ENCODE measurements around the gene PKD2L2. TPM values are rescaled to one million over a fixed set of nuclear protein-coding genes. Genes with fewer than 3 reads are reported as not detected.

PKD2L2 gene
- total and polyA plus RNA-seq, 9 of the 15 experiments (the other 6 are each of a cell fraction or from before 2014, with no cell fraction given), result 0.08 to 0.25 (median 0.11) TPM; not detected in 5

DNA sequence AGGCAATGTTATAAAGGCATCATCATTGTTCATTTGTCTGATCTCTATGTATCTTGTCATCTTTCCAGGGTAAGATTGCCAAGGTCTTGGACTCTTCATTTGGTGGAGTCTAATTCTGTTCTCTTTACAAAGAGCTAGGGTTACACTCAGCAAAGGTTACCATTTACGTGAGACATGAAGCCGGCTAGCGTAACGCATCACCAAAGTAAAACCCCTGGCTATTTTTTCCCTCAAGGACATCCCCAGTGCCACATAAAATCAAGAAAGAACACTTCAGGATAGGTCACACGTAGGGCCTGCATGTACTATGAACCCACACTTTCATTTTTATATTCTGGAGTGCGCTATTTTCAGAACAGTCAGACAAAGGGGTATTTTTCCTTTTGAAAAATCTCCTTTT lies 41.6 kb upstream of the PKD2L2 start:
- no peaks in the 10 kb centered on the region for H4K20me1 ChIP-seq (replicated peaks; ENCODE audit: control insufficient read depth, insufficient read depth, low read length)
- H3K36me3 ChIP-seq (ENCODE audit: control insufficient read depth, insufficient read depth, low read length), result no peaks in the 10 kb centered on the region
- in situ Hi-C loops (cut with MboI), result no loop called here
- no peaks in the 10 kb centered on the region for H3K79me2 ChIP-seq (ENCODE audit: control insufficient read depth, insufficient read depth, low read length)
- no peaks in the 10 kb centered on the region for H3K27me3 ChIP-seq (ENCODE audit: control insufficient read depth in 2 of 2, insufficient read depth in 2 of 2, low read length in 2 of 2)
- POLR2A ChIA-PET, result interaction anchor here (0.6 kb wide), 1 partner anchor 221 kb away, joined by 3 read pairs; no protein-coding TSS in a partner anchor
- CTCF ChIA-PET (ENCODE audit: low intra/inter-chr PET ratio), result no interaction called here
- no TSS peak for BruUV-seq (replicated peaks)
- ATAC-seq (no peak), FAIRE-seq (no peak), DNase-seq (ENCODE audit: extremely low read depth in 1 of 4, low spot score in 3 of 4) (no peak)
- H3K27ac ChIP-seq (ENCODE audit: extremely low read depth, low read depth, low read length), result no peak overlapping the region
- intact Hi-C loops (cut with micrococcal nuclease), result no loop called here
- no peak overlapping the region for H3K9ac ChIP-seq (ENCODE audit: insufficient read depth in 1 of 2, low read depth in 2 of 2, low read length in 2 of 2)
- no peak overlapping the region for H3K4me3 ChIP-seq
- no peaks in the 10 kb centered on the region for H3K9me1 ChIP-seq (ENCODE audit: control insufficient read depth, insufficient read depth, low read length)
- WGBS (ENCODE audit: insufficient coverage, low coverage, missing lambda C conversion rate), result 12% methylated on average over 6 of the region's 6 CpGs
- H3K9me3 ChIP-seq (replicated peaks; ENCODE audit: control insufficient read depth, insufficient read depth, low read depth, low read length), result no peaks in the 10 kb centered on the region
- H2AFZ ChIP-seq (ENCODE audit: low read depth, low read length), result no peak overlapping the region
- no peaks in the 10 kb centered on the region for H3K4me1 ChIP-seq (replicated peaks in 1 of 2; ENCODE audit: control insufficient read depth in 2 of 2, insufficient read depth in 2 of 2, low read length in 2 of 2)
- no peak overlapping the region for H3K4me2 ChIP-seq (ENCODE audit: insufficient read depth, low read length)
- TF ChIP-seq, protein P1, sequence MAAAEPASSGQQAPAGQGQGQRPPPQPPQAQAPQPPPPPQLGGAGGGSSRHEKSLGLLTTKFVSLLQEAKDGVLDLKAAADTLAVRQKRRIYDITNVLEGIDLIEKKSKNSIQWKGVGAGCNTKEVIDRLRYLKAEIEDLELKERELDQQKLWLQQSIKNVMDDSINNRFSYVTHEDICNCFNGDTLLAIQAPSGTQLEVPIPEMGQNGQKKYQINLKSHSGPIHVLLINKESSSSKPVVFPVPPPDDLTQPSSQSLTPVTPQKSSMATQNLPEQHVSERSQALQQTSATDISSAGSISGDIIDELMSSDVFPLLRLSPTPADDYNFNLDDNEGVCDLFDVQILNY (CRISPR knock-in tag; IDR thresholded peaks at IDR 0.05), result no peak
- TF ChIP-seq ZNF780A (CRISPR knock-in tag; IDR thresholded peaks at IDR 0.05) (no peak), KAT8 (IDR thresholded peaks at IDR 0.05; ENCODE audit: low read depth) (no peak), POLR2AphosphoS5 (IDR thresholded peaks at IDR 0.05; ENCODE audit: control insufficient read depth, insufficient read depth, low read depth, low read length) (no peak)
- TF ChIP-seq, protein P2, sequence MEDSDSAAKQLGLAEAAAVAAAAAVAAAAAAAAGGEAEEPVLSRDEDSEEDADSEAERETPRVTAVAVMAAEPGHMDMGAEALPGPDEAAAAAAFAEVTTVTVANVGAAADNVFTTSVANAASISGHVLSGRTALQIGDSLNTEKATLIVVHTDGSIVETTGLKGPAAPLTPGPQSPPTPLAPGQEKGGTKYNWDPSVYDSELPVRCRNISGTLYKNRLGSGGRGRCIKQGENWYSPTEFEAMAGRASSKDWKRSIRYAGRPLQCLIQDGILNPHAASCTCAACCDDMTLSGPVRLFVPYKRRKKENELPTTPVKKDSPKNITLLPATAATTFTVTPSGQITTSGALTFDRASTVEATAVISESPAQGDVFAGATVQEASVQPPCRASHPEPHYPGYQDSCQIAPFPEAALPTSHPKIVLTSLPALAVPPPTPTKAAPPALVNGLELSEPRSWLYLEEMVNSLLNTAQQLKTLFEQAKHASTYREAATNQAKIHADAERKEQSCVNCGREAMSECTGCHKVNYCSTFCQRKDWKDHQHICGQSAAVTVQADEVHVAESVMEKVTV (CRISPR knock-in tag; IDR thresholded peaks at IDR 0.05), result no peak
- TF ChIP-seq, protein P3, sequence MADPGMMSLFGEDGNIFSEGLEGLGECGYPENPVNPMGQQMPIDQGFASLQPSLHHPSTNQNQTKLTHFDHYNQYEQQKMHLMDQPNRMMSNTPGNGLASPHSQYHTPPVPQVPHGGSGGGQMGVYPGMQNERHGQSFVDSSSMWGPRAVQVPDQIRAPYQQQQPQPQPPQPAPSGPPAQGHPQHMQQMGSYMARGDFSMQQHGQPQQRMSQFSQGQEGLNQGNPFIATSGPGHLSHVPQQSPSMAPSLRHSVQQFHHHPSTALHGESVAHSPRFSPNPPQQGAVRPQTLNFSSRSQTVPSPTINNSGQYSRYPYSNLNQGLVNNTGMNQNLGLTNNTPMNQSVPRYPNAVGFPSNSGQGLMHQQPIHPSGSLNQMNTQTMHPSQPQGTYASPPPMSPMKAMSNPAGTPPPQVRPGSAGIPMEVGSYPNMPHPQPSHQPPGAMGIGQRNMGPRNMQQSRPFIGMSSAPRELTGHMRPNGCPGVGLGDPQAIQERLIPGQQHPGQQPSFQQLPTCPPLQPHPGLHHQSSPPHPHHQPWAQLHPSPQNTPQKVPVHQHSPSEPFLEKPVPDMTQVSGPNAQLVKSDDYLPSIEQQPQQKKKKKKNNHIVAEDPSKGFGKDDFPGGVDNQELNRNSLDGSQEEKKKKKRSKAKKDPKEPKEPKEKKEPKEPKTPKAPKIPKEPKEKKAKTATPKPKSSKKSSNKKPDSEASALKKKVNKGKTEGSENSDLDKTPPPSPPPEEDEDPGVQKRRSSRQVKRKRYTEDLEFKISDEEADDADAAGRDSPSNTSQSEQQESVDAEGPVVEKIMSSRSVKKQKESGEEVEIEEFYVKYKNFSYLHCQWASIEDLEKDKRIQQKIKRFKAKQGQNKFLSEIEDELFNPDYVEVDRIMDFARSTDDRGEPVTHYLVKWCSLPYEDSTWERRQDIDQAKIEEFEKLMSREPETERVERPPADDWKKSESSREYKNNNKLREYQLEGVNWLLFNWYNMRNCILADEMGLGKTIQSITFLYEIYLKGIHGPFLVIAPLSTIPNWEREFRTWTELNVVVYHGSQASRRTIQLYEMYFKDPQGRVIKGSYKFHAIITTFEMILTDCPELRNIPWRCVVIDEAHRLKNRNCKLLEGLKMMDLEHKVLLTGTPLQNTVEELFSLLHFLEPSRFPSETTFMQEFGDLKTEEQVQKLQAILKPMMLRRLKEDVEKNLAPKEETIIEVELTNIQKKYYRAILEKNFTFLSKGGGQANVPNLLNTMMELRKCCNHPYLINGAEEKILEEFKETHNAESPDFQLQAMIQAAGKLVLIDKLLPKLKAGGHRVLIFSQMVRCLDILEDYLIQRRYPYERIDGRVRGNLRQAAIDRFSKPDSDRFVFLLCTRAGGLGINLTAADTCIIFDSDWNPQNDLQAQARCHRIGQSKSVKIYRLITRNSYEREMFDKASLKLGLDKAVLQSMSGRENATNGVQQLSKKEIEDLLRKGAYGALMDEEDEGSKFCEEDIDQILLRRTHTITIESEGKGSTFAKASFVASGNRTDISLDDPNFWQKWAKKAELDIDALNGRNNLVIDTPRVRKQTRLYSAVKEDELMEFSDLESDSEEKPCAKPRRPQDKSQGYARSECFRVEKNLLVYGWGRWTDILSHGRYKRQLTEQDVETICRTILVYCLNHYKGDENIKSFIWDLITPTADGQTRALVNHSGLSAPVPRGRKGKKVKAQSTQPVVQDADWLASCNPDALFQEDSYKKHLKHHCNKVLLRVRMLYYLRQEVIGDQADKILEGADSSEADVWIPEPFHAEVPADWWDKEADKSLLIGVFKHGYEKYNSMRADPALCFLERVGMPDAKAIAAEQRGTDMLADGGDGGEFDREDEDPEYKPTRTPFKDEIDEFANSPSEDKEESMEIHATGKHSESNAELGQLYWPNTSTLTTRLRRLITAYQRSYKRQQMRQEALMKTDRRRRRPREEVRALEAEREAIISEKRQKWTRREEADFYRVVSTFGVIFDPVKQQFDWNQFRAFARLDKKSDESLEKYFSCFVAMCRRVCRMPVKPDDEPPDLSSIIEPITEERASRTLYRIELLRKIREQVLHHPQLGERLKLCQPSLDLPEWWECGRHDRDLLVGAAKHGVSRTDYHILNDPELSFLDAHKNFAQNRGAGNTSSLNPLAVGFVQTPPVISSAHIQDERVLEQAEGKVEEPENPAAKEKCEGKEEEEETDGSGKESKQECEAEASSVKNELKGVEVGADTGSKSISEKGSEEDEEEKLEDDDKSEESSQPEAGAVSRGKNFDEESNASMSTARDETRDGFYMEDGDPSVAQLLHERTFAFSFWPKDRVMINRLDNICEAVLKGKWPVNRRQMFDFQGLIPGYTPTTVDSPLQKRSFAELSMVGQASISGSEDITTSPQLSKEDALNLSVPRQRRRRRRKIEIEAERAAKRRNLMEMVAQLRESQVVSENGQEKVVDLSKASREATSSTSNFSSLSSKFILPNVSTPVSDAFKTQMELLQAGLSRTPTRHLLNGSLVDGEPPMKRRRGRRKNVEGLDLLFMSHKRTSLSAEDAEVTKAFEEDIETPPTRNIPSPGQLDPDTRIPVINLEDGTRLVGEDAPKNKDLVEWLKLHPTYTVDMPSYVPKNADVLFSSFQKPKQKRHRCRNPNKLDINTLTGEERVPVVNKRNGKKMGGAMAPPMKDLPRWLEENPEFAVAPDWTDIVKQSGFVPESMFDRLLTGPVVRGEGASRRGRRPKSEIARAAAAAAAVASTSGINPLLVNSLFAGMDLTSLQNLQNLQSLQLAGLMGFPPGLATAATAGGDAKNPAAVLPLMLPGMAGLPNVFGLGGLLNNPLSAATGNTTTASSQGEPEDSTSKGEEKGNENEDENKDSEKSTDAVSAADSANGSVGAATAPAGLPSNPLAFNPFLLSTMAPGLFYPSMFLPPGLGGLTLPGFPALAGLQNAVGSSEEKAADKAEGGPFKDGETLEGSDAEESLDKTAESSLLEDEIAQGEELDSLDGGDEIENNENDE (IDR thresholded peaks at IDR 0.05; ENCODE audit: low read depth, low read length), result no peak
